ENCODE data around the gene MVK. TPM values are rescaled to one million over a fixed set of nuclear protein-coding genes. Genes with fewer than 3 reads are reported as not detected.

The MVK gene
- total RNA-seq, 1 experiment from 2014 or later = 13.8 TPM

GRCh38 chr12:109563291-109564284, 10.0 kb upstream of the MVK start:
- no peak for DNase-seq (ENCODE audit: low read depth)

GRCh38 chr12:109566424-109566823, 7.2 kb upstream of the MVK start:
- DNase-seq (ENCODE audit: low read depth) = no peak

GRCh38 chr12:109567296-109567695, 6.3 kb upstream of the MVK start:
- no peak for DNase-seq (ENCODE audit: low read depth)

- DNase-seq (ENCODE audit: low read depth) = no peak
Observed at GRCh38 chr12:109567967-109568366, 5.6 kb upstream of the MVK start.

GRCh38 chr12:109568486-109568885, 5.1 kb upstream of the MVK start:
- DNase-seq (ENCODE audit: low read depth) = no peak

DNA sequence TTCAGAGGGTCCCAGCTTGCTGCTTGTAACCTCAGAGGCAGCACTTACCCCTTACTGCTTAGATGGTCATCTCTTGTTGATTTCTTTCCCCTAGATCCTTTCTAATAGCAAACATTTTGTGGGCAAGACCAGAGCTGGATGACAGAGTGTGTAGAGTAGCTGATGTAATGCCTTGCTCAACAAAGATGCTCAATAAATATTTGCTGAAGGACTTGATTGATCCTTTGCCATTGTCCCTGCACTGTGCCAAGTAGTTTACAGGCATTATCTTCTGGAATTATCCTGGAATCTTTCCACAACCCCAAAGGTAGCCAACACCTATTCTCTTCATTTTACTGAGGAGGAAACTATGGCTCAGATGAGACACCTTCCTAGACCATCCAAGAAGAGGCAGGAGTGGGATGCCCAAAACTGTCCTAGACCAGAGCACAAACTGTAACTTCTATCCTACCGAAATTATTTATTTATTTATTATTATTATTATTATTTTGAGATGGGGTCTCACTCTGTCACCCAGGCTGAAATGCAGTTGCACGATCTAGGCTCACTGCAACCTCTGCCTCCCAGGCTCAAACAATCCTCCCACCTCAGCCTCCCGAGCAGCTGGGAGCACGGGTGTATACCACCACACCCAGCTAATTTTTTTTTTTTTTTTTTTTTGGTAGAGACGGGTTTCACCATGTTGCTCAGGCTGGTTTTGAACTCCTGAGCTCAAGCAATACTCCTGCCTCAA, 1.7 kb upstream of the MVK start:
- DNase-seq (ENCODE audit: low read depth) = no peak

- DNase-seq (ENCODE audit: low read depth) = no peak
Observed at GRCh38 chr12:109572506-109572845, 1.1 kb upstream of the MVK start.

DNA sequence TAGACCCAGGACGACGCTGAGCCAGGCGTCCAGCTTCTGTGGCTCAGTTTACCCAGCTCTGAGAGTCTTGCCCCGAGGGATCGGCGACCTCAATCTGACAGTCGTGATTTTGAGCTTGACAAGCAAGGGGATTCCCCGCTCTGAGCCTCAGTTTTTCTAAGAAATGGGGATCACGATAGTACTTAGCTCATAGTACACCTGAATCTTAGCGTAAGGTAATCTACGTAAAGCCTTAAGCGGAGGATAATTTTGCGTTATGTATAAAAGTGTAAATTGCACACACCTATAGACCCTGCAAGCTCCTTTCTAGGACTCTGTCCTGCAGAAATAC, 285 bp downstream of the MVK start:
- no peak for DNase-seq (ENCODE audit: low read depth)

DNA sequence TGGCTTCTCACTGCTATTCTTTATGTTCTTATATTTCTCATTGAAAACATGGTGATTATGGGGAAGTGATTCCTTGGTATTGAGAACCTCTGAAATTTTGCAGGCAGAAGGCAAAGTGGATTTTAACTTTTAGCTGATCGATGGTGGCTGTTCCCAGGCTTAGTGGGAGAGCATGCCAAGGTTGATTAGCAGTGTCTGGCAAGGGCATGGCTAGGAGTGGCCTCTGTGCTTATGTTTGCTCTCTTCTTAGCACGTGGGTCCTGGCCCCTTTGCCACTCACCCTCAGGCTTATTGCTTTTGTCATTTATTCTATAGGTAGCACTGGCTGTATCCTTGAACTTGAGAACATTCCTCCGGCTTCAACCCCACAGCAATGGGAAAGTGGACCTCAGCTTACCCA, 2.1 kb downstream of the MVK start:
- no peak for DNase-seq (ENCODE audit: low read depth)

- no peak for DNase-seq (ENCODE audit: low read depth)
Observed at GRCh38 chr12:109577311-109577710, 3.7 kb downstream of the MVK start.

GRCh38 chr12:109578330-109578927, 4.8 kb downstream of the MVK start:
- no peak for DNase-seq (ENCODE audit: low read depth)

- no peak for DNase-seq (ENCODE audit: low read depth)
Observed at GRCh38 chr12:109579639-109580038, 6.0 kb downstream of the MVK start.

DNA sequence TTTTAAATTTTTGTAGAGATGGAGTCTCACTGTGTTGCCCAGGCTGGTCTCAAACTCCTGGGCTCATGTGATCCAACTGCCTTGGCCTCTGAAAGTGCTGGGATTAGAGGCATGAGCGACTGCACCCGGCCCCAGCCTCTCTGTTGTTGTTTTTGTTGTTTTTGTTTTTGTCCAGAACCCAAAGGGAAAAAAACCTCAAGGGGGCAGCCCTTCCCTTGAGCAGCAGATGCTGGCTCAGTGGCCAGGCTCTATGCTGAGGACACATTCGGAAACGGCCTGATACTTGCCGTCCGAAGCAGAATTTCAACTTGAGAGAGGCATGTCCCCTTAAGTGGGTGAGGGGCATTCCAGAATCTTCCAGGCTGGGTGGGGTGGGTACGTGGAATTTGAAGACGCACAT, 6.7 kb downstream of the MVK start:
- DNase-seq (ENCODE audit: low read depth) = no peak

DNA sequence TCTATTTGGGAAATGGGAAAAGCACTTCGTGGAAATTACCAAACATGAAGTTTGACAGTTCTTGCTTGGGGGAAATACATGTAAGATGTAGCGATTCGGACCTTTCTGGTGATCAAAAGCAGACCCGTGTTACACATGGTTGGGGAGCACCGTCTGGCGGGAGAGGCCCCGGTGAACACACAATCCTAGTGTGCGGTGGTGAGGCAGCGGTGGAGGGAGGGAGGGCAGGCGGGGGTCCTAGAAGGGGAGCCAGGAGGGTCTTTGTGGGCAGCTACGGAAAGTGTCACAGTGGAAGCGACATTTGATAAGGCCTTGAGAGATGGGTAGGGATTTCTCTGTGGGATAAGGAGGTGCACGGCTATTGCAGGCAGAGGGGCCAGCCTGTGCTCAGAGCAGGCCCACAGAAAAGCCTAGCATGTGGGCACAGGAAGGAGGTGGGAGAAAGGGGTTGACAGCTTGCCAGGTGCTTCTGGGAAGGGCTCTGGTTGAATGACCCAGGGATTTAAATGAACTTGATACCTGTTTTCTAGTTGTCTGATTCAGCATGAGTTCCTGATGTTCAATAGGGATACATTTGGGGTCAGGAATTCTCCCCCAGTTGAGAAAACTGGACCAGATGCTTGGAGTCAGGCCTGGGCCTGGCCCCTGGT, 7.2 kb downstream of the MVK start:
- DNase-seq (ENCODE audit: low read depth) = no peak

DNA sequence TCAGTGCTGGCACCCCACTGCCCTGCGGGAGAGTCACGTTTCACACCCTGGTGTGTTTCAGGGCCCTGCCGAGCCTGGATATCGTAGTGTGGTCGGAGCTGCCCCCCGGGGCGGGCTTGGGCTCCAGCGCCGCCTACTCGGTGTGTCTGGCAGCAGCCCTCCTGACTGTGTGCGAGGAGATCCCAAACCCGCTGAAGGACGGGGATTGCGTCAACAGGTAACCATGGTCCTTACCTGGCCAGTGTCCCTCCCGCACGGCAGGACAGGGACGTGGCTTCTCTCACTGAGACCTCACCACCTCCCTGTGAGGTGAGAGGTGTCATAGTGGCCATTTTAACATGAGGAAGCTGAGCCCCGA, 7.7 kb downstream of the MVK start:
- no peak for DNase-seq (ENCODE audit: low read depth)

- DNase-seq (ENCODE audit: low read depth) = peak; percentile 76
Observed at GRCh38 chr12:109581856-109582255, 8.3 kb downstream of the MVK start.

DNA sequence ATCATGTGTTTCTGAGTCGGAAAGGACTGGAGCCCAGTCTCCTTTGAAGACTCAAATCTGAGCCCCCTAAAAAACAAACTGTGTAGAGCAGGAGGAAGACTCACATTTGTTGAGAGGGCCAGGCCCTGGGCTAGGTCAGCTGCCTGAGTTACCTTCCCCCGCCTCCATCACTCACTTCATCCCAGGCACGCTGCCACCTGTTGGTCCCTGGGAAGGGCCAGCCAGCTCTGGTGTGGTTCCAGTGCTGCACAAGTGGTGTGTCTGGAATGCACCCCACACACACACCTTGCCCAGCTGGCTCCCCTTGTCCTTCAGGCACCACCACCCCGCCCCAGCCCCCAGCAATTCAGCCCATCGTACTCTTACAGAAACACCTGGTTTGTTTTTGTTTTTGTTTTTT, 9.0 kb downstream of the MVK start:
- peak; percentile 10 for DNase-seq (ENCODE audit: low read depth)

- DNase-seq (ENCODE audit: low read depth) = no peak
Observed at GRCh38 chr12:109583733-109584132, 10.1 kb downstream of the MVK start.

DNA sequence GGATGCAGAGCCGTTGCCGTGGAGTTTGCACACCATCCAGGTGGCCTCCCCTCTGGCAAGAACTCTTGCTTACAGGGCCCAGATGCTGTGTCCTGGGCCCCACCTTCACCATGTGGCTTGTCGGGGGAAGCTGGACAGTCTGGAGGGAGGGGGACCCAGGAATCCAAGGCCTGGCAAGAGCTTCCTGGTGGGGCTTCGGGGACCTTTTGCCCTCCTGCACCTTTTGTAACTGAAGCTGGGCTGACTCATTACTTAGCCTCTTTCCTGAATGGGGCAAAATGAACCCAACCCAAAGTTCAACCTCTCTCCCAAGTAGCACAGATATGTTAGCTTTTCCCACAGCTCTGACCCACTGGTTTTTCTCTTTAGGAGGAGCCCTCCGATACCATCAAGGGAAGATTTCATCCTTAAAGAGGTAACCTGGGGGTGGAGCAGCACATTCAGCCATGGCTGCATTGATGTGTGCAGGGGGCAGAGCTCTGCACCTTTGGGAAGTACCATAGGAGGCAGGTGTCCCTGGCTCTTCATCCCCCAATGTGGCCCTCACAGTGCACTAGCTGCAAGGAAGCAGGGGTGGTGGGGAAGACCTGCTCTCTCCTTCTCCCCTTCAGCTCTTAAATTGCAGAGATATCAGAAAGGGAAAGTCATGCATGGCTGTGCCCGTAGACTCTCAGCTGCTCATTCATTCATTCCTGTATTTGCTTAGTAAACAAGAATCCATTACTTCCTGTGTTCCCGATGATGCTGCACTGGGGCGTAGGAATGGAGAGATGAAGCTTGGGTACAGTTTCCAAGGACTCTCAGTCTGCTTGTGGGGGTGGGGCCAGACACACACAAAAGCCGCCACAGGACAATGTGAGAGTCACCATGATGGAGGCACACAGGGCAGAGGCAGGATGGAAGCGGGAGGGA, 13.0 kb downstream of the MVK start:
- DNase-seq (ENCODE audit: low read depth) = no peak

DNA sequence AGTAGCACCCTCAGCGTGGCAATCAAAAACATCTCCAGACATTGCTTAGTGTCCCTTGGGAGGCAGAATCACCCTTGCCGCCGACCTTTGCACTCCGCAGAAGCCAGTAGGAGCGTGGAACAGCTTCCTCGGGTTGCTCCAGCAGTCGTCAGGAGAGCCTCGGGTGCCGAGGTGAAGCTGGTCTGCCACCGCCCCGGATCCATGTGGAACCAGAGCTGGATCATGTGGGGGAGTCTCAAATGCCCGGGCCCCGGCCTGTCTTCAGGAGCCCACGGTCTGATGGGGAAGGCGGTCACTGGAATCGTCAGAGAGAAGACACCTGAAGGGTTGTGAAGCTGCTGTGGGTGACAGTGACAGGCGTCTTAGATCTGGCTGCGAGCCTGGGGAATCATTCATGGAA, 14.3 kb downstream of the MVK start:
- DNase-seq (ENCODE audit: low read depth) = no peak
